Central memory CD8-positive, alpha-beta T cell (primary cell): Measurements from ENCODE around the gene CLK3.
"Not testable (repeated sequence)": the region's sequence is repeated elsewhere in the genome, so short reads cannot be mapped to it uniquely, and the experiment has no call there.

ENCODE experiments used
- ATAC-seq: fragments of 150-1000 bp; cut with Tn5 transposase; replicated peaks from 2 replicates; pipeline ENCODE4 v1.10.0; 2022; ENCODE audit warnings: mild to moderate bottlenecking, moderate FRiP score, moderate number of reproducible peaks; ENCODE audit not compliant: poor library complexity, severe bottlenecking; ENCODE audit errors: extremely low read depth
- DNase-seq, 2 donors: peaks; one replicate each; pipeline ENCODE4 v3.0.0; 2021; ENCODE audit warnings: low spot score in 2 of 2
- H3K27ac Mint-ChIP-seq: one replicate; pipeline ENCODE4 v1.8.0; 2022; ENCODE audit warnings: low read depth, mild to moderate bottlenecking, moderate library complexity, mixed read lengths
- H3K27me3 Mint-ChIP-seq: one replicate; pipeline ENCODE4 v1.8.0; 2022; ENCODE audit warnings: mixed read lengths
- H3K36me3 Mint-ChIP-seq: one replicate; pipeline ENCODE4 v1.8.0; 2022; ENCODE audit warnings: mild to moderate bottlenecking, moderate library complexity, mixed read lengths; ENCODE audit not compliant: insufficient read depth
- H3K4me1 Mint-ChIP-seq: one replicate; pipeline ENCODE4 v1.8.0; 2022; ENCODE audit warnings: mixed read lengths
- H3K4me3 Mint-ChIP-seq: one replicate; pipeline ENCODE4 v1.8.0; 2022; ENCODE audit warnings: mild to moderate bottlenecking, moderate library complexity, mixed read lengths
- H3K9me3 Mint-ChIP-seq: one replicate; pipeline ENCODE4 v1.8.0; 2022; ENCODE audit warnings: mixed read lengths

Gene CLK3

GRCh38 chr15:74642734-74643664, 27.4 kb downstream of the CLK3 start:
- ATAC-seq: no peak
- peaks cover 18% of the 10 kb centered on the region for H3K36me3 Mint-ChIP-seq
- H3K9me3 Mint-ChIP-seq: no peaks in the 10 kb centered on the region
- H3K27me3 Mint-ChIP-seq: no peaks in the 10 kb centered on the region
- no peak for DNase-seq
- peaks cover 5% of the 10 kb centered on the region for H3K4me1 Mint-ChIP-seq
- H3K27ac Mint-ChIP-seq: peak overlapping the region; percentile 52
- no peak overlapping the region for H3K4me3 Mint-ChIP-seq

GRCh38 chr15:74643665-74644204, 28.1 kb downstream of the CLK3 start:
- H3K27me3 Mint-ChIP-seq: no peaks in the 10 kb centered on the region
- no peaks in the 10 kb centered on the region for H3K9me3 Mint-ChIP-seq
- DNase-seq (no peak), ATAC-seq (no peak)
- H3K4me1 Mint-ChIP-seq: peaks cover 9% of the 10 kb centered on the region
- H3K4me3 Mint-ChIP-seq: no peak overlapping the region
- H3K27ac Mint-ChIP-seq: no peak overlapping the region
- H3K36me3 Mint-ChIP-seq: peaks cover 14% of the 10 kb centered on the region

GRCh38 chr15:74646480-74646879, 30.8 kb downstream of the CLK3 start:
- Mint-ChIP-seq H3K36me3 (peaks cover 7% of the 10 kb centered on the region), H3K4me3 (no peak overlapping the region), H3K4me1 (peaks cover 10% of the 10 kb centered on the region), H3K27me3 (no peaks in the 10 kb centered on the region), H3K9me3 (no peaks in the 10 kb centered on the region), H3K27ac (no peak overlapping the region)
- ATAC-seq (no peak), DNase-seq (no peak)

GRCh38 chr15:74648051-74648842, 32.6 kb downstream of the CLK3 start:
- no peak overlapping the region for H3K4me3 Mint-ChIP-seq
- no peak for DNase-seq
- H3K27me3 Mint-ChIP-seq: no peaks in the 10 kb centered on the region
- no peak overlapping the region for H3K27ac Mint-ChIP-seq
- peaks cover 13% of the 10 kb centered on the region for H3K36me3 Mint-ChIP-seq
- peaks cover 10% of the 10 kb centered on the region for H3K4me1 Mint-ChIP-seq
- no peak for ATAC-seq
- no peaks in the 10 kb centered on the region for H3K9me3 Mint-ChIP-seq

- Mint-ChIP-seq H3K36me3 (peaks cover 26% of the 10 kb centered on the region), H3K4me3 (no peak overlapping the region), H3K9me3 (no peaks in the 10 kb centered on the region), H3K27me3 (no peaks in the 10 kb centered on the region), H3K4me1 (peaks cover 11% of the 10 kb centered on the region), H3K27ac (no peak overlapping the region)
- no peak for ATAC-seq
- no peak for DNase-seq
Observed at GRCh38 chr15:74651242-74651741, 35.7 kb downstream of the CLK3 start.

- Mint-ChIP-seq H3K9me3 (no peaks in the 10 kb centered on the region), H3K27ac (no peak overlapping the region), H3K27me3 (no peaks in the 10 kb centered on the region), H3K4me1 (peaks cover 9% of the 10 kb centered on the region), H3K36me3 (peaks cover 23% of the 10 kb centered on the region), H3K4me3 (no peak overlapping the region)
- DNase-seq (no peak), ATAC-seq (no peak)
Observed at GRCh38 chr15:74653426-74654102, 37.9 kb downstream of the CLK3 start.

- no peak for DNase-seq
- no peak for ATAC-seq
- no peak overlapping the region for H3K4me3 Mint-ChIP-seq
- no peaks in the 10 kb centered on the region for H3K27me3 Mint-ChIP-seq
- H3K4me1 Mint-ChIP-seq: peaks cover 6% of the 10 kb centered on the region
- no peak overlapping the region for H3K27ac Mint-ChIP-seq
- no peaks in the 10 kb centered on the region for H3K9me3 Mint-ChIP-seq
- H3K36me3 Mint-ChIP-seq: peaks cover 23% of the 10 kb centered on the region
Observed at GRCh38 chr15:74655424-74655823, 39.8 kb downstream of the CLK3 start.

GRCh38 chr15:74656935-74657535, 41.4 kb downstream of the CLK3 start:
- H3K36me3 Mint-ChIP-seq: peaks cover 22% of the 10 kb centered on the region
- H3K4me3 Mint-ChIP-seq: no peak overlapping the region
- H3K4me1 Mint-ChIP-seq: peaks cover 6% of the 10 kb centered on the region
- H3K27ac Mint-ChIP-seq: no peak overlapping the region
- no peak for DNase-seq
- no peaks in the 10 kb centered on the region for H3K9me3 Mint-ChIP-seq
- ATAC-seq: no peak
- H3K27me3 Mint-ChIP-seq: no peaks in the 10 kb centered on the region

- H3K9me3 Mint-ChIP-seq: no peaks in the 10 kb centered on the region
- H3K4me1 Mint-ChIP-seq: peaks cover 6% of the 10 kb centered on the region
- ATAC-seq: no peak
- no peak overlapping the region for H3K4me3 Mint-ChIP-seq
- peaks cover 20% of the 10 kb centered on the region for H3K36me3 Mint-ChIP-seq
- no peak overlapping the region for H3K27ac Mint-ChIP-seq
- no peak for DNase-seq
- no peaks in the 10 kb centered on the region for H3K27me3 Mint-ChIP-seq
Observed at GRCh38 chr15:74657846-74658245, 42.2 kb downstream of the CLK3 start.

- H3K4me1 Mint-ChIP-seq, H3K27ac Mint-ChIP-seq, ATAC-seq, H3K27me3 Mint-ChIP-seq, H3K36me3 Mint-ChIP-seq, H3K4me3 Mint-ChIP-seq, DNase-seq, H3K9me3 Mint-ChIP-seq: not testable (repeated sequence)
Observed at GRCh38 chr15:74661280-74661679, 45.6 kb downstream of the CLK3 start.

GRCh38 chr15:74662064-74662860, 46.6 kb downstream of the CLK3 start:
- Mint-ChIP-seq H3K4me1 (peaks cover 6% of the 10 kb centered on the region), H3K4me3 (no peak overlapping the region), H3K27ac (no peak overlapping the region), H3K9me3 (no peaks in the 10 kb centered on the region), H3K36me3 (peaks cover 3% of the 10 kb centered on the region), H3K27me3 (no peaks in the 10 kb centered on the region)
- DNase-seq: no peak
- no peak for ATAC-seq
